Sigmoid colon (tissue), 7 donors: ENCODE results near the gene CTSF. TPM values are rescaled to one million over a fixed set of nuclear protein-coding genes. Genes with fewer than 3 reads are reported as not detected.

ENCODE experiments used
- DNase-seq: peaks from one replicate; pipeline ENCODE4 v3.0.0-alpha.2; 2019
- H3K27ac ChIP-seq, 4 donors: fragments of 200-600 bp; sonication (generic); one replicate each; pipeline ENCODE4 v1.5.1; 2016 to 2019; ENCODE audit warnings: mild to moderate bottlenecking in 1 of 4
- H3K27me3 ChIP-seq, 3 donors: fragments of 200-600 bp; sonication (generic); one replicate each; pipeline ENCODE4 v1.5.1; 2019; ENCODE audit warnings: mild to moderate bottlenecking in 1 of 3
- H3K36me3 ChIP-seq, 4 donors: fragments of 200-600 bp; sonication (generic); one replicate each; pipeline ENCODE4 v1.5.1; 2016 to 2019
- H3K4me1 ChIP-seq, 4 donors: fragments of 200-600 bp; sonication (generic); one replicate each; pipeline ENCODE4 v1.5.1; 2017 to 2019
- H3K4me3 ChIP-seq, 4 donors: fragments of 200-600 bp; sonication (generic); one replicate each; pipeline ENCODE4 v1.5.1; 2017 to 2019; ENCODE audit warnings: mild to moderate bottlenecking in 2 of 4, moderate library complexity in 1 of 4
- H3K9me3 ChIP-seq, 4 donors: fragments of 200-600 bp in 3 of 4; sonication (generic) in 3 of 4; one replicate each; pipeline versions ENCODE4 v1.5.1 to v1.6.1; 2013 to 2019
- EP300 ChIP-seq, 4 donors: sonication (generic); formaldehyde crosslinking; IDR thresholded peaks; one replicate each; pipeline ENCODE4 v1.6.1; 2017; ENCODE audit warnings: antibody characterized with exemption in 4 of 4
- POLR2A ChIP-seq, 2 donors: fragments of 450-650 bp; IDR thresholded peaks; one replicate each; pipeline ENCODE4 v1.6.1; 2016; ENCODE audit warnings: antibody characterized with exemption in 2 of 2, mild to moderate bottlenecking in 2 of 2, moderate library complexity in 2 of 2
- POLR2AphosphoS5 ChIP-seq, 4 donors: sonication (generic); formaldehyde crosslinking; IDR thresholded peaks; one replicate each; pipeline ENCODE4 v1.6.1; 2017; ENCODE audit warnings: antibody characterized with exemption in 4 of 4
- WGBS, 2 donors: extraction: QIAGEN DNeasy Blood & Tissue Kit; methylation state at CpG; one replicate each; pipeline ENCODE4 v1.1.7; 2013; 5-methylcytosine and 5-hydroxymethylcytosine counted together
- intact Hi-C: fragments of 100-400 bp; cut with DNase I; formaldehyde crosslinking; loops from one replicate; pipeline ENCODE4 v1.15.1; 2023
- polyA plus RNA-seq, 3 donors: library from polyadenylated mRNA; stranded (reverse); fragments of 200-250 nt; gene quantifications; one replicate each; pipeline ENCODE4 v1.2.3, GENCODE V29; 2013
- total RNA-seq, 4 donors: library from RNA; depleted of rRNA; stranded (reverse); fragments of >200 nt; gene quantifications; one replicate each; pipeline ENCODE4 v1.1.0, GENCODE V29; 2016
- TF ChIP-seq, protein P1 (sequence below), 4 experiments: fragments of 450-650 bp in 3 of 4; fragments of 200-600 bp in 1 of 4; IDR thresholded peaks; one replicate each; pipeline ENCODE4 v1.5.1; 2016 to 2019; ENCODE audit warnings: antibody characterized with exemption in 4 of 4, mild to moderate bottlenecking in 3 of 4, moderate library complexity in 2 of 4
- donor health status: healthy with polysubstance abuse.
- donor health status: Bipolar disorder and iron deficiency.
- donor health status: healthy.

CTSF gene
- total RNA-seq = 100 to 1,000 TPM; 121 to 170 (median 139) TPM
- polyA plus RNA-seq = 10 to 100 TPM in 2 of 3 donors, 1 to 10 TPM in 1; 3.5 to 16.5 (median 12.6) TPM

- H3K9me3 ChIP-seq = no peaks in the 10 kb centered on the region
- TF ChIP-seq POLR2AphosphoS5 (IDR thresholded peaks at IDR 0.05) (peak in 3 of 4 donors; percentile 66 to 75 (median 71)), EP300 (IDR thresholded peaks at IDR 0.05) (no peak)
- peak within 1 kb of the TSS; percentile 44 to 75 (median 68) for H3K27ac ChIP-seq
- 6 to 7% methylated on average over 77 of the region's 77 CpGs for WGBS, 2 donors
- H3K4me3 ChIP-seq = peak within 1 kb of the TSS; percentile 49 to 74 (median 67)
- peaks cover 0 to 18% (median 14%) of the 10 kb centered on the region in 4 donors for H3K4me1 ChIP-seq
- DNase-seq = peak; percentile 95
- H3K27me3 ChIP-seq = no peaks in the 10 kb centered on the region
- intact Hi-C loops = no loop called here
- H3K36me3 ChIP-seq = peaks cover 0 to 32% (median 5%) of the 10 kb centered on the region in 4 donors
Measured at GRCh38 chr11:66568124-66568916, at the start of gene CTSF. Gene CTSF (minus strand): TSS chr11:66568606. CDS start chr11:66568486, 120 bp downstream.

DNA sequence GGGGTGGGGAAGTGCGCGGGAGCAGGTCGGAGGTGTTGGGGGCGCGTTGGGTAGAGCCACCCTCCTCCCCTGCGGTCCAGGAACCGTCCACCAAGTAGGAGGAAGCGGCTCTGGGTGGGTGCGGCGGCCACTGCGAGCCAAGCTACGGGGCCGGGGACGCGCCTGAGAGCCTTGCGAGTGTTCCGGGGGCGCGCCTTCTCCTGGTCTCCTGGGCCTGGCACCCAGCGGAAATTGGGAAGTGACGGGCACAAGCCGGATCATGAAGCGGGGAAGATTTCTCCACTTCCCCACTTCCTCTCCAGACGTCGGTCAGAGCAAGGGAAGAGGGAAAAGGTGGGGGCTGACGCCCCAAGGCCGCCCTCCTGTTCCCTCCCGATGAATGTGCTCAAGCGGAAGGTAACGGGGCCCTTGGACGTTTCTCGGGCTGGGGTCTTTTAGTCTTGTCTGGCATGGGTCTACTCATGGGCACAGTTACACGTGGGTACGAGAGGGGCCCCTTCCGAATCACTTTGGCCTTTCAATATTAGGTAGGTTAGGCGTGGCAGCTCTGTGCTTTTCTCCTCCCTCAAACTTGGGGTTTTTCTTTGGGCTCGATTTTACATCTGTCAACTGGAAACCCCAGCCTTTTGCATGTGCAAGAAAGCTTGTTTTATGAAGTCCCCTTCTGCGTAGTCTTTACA, 48.9 kb upstream of the CTSF start:
- Histone ChIP-seq H3K27me3 (no peaks in the 10 kb centered on the region), H3K4me3 (peak overlapping the region; percentile 82 to 94 (median 88)), H3K9me3 (no peaks in the 10 kb centered on the region), H3K36me3 (no peaks in the 10 kb centered on the region), H3K27ac (peak overlapping the region; percentile 95 to 99 (median 98)), H3K4me1 (peaks cover 0 to 56% (median 47%) of the 10 kb centered on the region in 4 donors)
- intact Hi-C loops = loop anchor here (2.0 kb wide), 1 partner anchor 24 kb away; the partner anchor contains the start of genes CCDC87 and CCS
- no peak for TF ChIP-seq POLR2AphosphoS5 (IDR thresholded peaks at IDR 0.05)
- TF ChIP-seq, protein P1, sequence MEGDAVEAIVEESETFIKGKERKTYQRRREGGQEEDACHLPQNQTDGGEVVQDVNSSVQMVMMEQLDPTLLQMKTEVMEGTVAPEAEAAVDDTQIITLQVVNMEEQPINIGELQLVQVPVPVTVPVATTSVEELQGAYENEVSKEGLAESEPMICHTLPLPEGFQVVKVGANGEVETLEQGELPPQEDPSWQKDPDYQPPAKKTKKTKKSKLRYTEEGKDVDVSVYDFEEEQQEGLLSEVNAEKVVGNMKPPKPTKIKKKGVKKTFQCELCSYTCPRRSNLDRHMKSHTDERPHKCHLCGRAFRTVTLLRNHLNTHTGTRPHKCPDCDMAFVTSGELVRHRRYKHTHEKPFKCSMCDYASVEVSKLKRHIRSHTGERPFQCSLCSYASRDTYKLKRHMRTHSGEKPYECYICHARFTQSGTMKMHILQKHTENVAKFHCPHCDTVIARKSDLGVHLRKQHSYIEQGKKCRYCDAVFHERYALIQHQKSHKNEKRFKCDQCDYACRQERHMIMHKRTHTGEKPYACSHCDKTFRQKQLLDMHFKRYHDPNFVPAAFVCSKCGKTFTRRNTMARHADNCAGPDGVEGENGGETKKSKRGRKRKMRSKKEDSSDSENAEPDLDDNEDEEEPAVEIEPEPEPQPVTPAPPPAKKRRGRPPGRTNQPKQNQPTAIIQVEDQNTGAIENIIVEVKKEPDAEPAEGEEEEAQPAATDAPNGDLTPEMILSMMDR (IDR thresholded peaks at IDR 0.05) = no peak
- no peak for TF ChIP-seq EP300 (IDR thresholded peaks at IDR 0.05)
- TF ChIP-seq POLR2A (IDR thresholded peaks at IDR 0.05) = no peak
- 0% methylated on average over 38 of the region's 38 CpGs for WGBS, 2 donors
- DNase-seq = peak; percentile 89

DNA sequence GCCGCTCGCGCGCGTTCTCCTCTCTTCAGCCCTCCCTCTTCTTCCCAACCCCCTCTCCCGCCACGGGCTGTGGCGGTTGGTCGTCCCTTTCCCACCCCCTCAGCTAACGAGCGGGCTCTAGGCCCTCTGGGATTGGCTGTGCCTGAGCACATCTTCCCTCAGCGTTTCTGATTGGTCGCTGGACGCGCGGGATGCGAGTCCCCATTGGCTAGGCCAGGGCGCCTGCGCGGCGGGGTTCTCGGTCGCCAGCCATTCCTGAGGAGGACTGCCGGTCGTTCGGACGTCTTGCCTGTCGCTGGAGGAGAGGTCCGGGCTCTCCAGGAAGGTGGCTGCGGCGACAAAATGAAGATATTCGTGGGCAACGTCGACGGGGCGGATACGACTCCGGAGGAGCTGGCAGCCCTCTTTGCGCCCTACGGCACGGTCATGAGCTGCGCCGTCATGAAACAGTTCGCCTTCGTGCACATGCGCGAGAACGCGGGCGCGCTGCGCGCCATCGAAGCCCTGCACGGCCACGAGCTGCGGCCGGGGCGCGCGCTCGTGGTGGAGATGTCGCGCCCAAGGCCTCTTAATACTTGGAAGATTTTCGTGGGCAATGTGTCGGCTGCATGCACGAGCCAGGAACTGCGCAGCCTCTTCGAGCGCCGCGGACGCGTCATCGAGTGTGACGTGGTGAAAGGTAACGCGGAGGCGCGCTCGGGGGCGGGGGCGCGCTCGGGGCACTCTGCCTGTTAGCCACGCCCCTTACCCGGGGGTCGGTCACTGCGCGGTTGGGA, 48.2 kb upstream of the CTSF start, which contains the start of gene RBM14:
Gene RBM14 (plus strand): TSS at position 252 of the 776 bp plus-strand sequence. CDS start 91 bp downstream, at position 343.
- Histone ChIP-seq H3K9me3 (no peaks in the 10 kb centered on the region), H3K4me1 (peaks cover 0 to 48% (median 40%) of the 10 kb centered on the region in 4 donors), H3K4me3 (peak within 1 kb of the TSS; percentile 82 to 94 (median 88)), H3K27ac (peak within 1 kb of the TSS; percentile 95 to 99 (median 98)), H3K27me3 (no peaks in the 10 kb centered on the region), H3K36me3 (no peaks in the 10 kb centered on the region)
- intact Hi-C loops = loop anchor here (2.0 kb wide), 1 partner anchor 24 kb away; the partner anchor contains the start of genes CCDC87 and CCS
- DNase-seq = peak; percentile 100
- WGBS, 2 donors = 0% methylated on average over 90 of the region's 90 CpGs
- TF ChIP-seq POLR2AphosphoS5 (IDR thresholded peaks at IDR 0.05) (peak; percentile 100), POLR2A (IDR thresholded peaks at IDR 0.05) (peak; percentile 99 to 100), EP300 (IDR thresholded peaks at IDR 0.05) (no peak)

DNA sequence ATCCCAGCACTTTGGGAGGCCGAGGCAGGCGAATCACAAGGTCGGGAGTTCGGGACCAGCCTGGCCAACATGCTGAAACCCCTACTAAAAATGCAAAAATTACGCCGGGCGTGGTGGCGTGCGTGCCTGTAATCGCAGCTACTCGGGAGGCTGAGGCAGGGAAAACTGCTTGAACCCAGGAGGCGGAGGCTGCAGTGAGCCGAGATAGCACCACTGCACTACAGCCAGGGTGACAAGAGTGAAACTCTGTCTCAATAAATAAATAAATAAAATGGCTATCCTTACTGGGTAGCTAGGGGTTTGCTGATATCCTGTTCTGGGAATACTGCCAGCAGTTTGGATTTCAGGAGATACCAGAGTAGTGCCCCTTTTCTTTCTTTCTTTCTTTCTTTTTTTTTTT, 45.7 kb upstream of the CTSF start:
- DNase-seq = no peak
- WGBS, 2 donors = 80 to 93% methylated on average over 13 of the region's 13 CpGs

More for the DNA sequence above, 45.7 kb upstream of the CTSF start:
- Histone ChIP-seq H3K36me3 (no peaks in the 10 kb centered on the region), H3K27ac (no peak overlapping the region), H3K4me3 (no peak overlapping the region), H3K4me1 (peaks cover 0 to 29% (median 19%) of the 10 kb centered on the region in 4 donors), H3K27me3 (no peaks in the 10 kb centered on the region), H3K9me3 (no peaks in the 10 kb centered on the region)
- no peak for TF ChIP-seq POLR2AphosphoS5 (IDR thresholded peaks at IDR 0.05)
- no peak for TF ChIP-seq POLR2A (IDR thresholded peaks at IDR 0.05)
- no peak for TF ChIP-seq EP300 (IDR thresholded peaks at IDR 0.05)
- TF ChIP-seq, protein P1 (IDR thresholded peaks at IDR 0.05) = no peak
- intact Hi-C loops = no loop called here
